Liver (tissue), 9 donors: Measurements from ENCODE around the gene SLX4. TPM values are rescaled to one million over a fixed set of nuclear protein-coding genes. Genes with fewer than 3 reads are reported as not detected.

ENCODE experiments used
- DNase-seq: peaks from one replicate; pipeline ENCODE4 v3.0.0-alpha.2; 2017; ENCODE audit warnings: low spot score
- H3K27ac ChIP-seq, 2 donors: one replicate each; pipeline ENCODE4 v1.7.0; 2013; ENCODE audit warnings: inconsistent platforms in 2 of 2, low read length in 2 of 2, control low read depth in 1 of 2, low read depth in 1 of 2, mild to moderate bottlenecking in 1 of 2
- H3K27me3 ChIP-seq, 4 donors: one replicate each; pipeline versions ENCODE4 v1.6.1 to v1.7.0; 2013; ENCODE audit warnings: low read length in 3 of 4, inconsistent platforms in 1 of 4, mild to moderate bottlenecking in 1 of 4, moderate library complexity in 1 of 4; ENCODE audit not compliant: control insufficient read depth in 4 of 4, insufficient read depth in 4 of 4
- H3K36me3 ChIP-seq, 4 donors: one replicate each; pipeline versions ENCODE4 v1.6.1 to v1.7.0; 2013; ENCODE audit warnings: low read length in 3 of 4, mild to moderate bottlenecking in 3 of 4, low read depth in 1 of 4, moderate library complexity in 1 of 4; ENCODE audit not compliant: control insufficient read depth in 4 of 4, insufficient read depth in 3 of 4
- H3K4me1 ChIP-seq, 4 donors: one replicate each; pipeline versions ENCODE4 v1.6.1 to v1.7.0; 2013; ENCODE audit warnings: low read length in 3 of 4, mild to moderate bottlenecking in 3 of 4, moderate library complexity in 1 of 4; ENCODE audit not compliant: control insufficient read depth in 4 of 4, insufficient read depth in 4 of 4
- H3K4me3 ChIP-seq, 3 donors: one replicate each; pipeline versions ENCODE4 v1.6.1 to v1.7.0; 2013; ENCODE audit warnings: low read length in 3 of 3, control low read depth in 1 of 3, low read depth in 1 of 3, mild to moderate bottlenecking in 1 of 3
- H3K9ac ChIP-seq, 2 donors: one replicate each; pipeline ENCODE4 v1.7.0; 2013; ENCODE audit warnings: low read length in 2 of 2, mild to moderate bottlenecking in 2 of 2, moderate library complexity in 2 of 2, control low read depth in 1 of 2, low read depth in 1 of 2
- H3K9me3 ChIP-seq, 4 donors: one replicate each; pipeline versions ENCODE4 v1.6.1 to v1.7.0; 2013; ENCODE audit warnings: low read length in 3 of 4; ENCODE audit not compliant: control insufficient read depth in 4 of 4
- ATF3 ChIP-seq: IDR thresholded peaks from 2 replicates; pipeline ENCODE4 v1.6.1; 2016; ENCODE audit warnings: antibody characterized with exemption
- CTCF ChIP-seq: fragments of 150-350 bp; IDR thresholded peaks from 2 replicates; pipeline ENCODE4 v1.5.1; 2017; ENCODE audit warnings: improper control_type of control experiment, low read depth, low read length; ENCODE audit not compliant: missing input control
- EGR1 ChIP-seq, 2 donors: IDR thresholded peaks; 2 replicates each; pipeline ENCODE4 v1.6.1; 2016 to 2018; ENCODE audit warnings: antibody characterized with exemption in 2 of 2, low read depth in 2 of 2
- FOXA1 ChIP-seq: IDR thresholded peaks from 2 replicates; pipeline ENCODE4 v1.6.1; 2016; ENCODE audit warnings: antibody characterized with exemption
- FOXA2 ChIP-seq: IDR thresholded peaks from 2 replicates; pipeline ENCODE4 v1.6.1; 2016; ENCODE audit warnings: antibody characterized with exemption
- GABPA ChIP-seq, 2 donors: IDR thresholded peaks in 1 of 2; conservative IDR thresholded peaks in 1 of 2; 2 replicates each; pipeline ENCODE4 v1.6.1; 2016; ENCODE audit warnings: antibody characterized with exemption in 2 of 2, mild to moderate bottlenecking in 1 of 2, moderate library complexity in 1 of 2
- HNF4A ChIP-seq, 2 donors: conservative IDR thresholded peaks; 2 replicates each; pipeline ENCODE4 v1.6.1; 2016; ENCODE audit warnings: antibody characterized with exemption in 2 of 2, mild to moderate bottlenecking in 2 of 2
- HNF4G ChIP-seq: IDR thresholded peaks from 2 replicates; pipeline ENCODE4 v1.6.1; 2016; ENCODE audit warnings: antibody characterized with exemption
- JUND ChIP-seq, 2 donors: IDR thresholded peaks; 2 replicates each; pipeline ENCODE4 v1.6.1; 2016; ENCODE audit warnings: antibody characterized with exemption in 2 of 2
- MAX ChIP-seq: IDR thresholded peaks from 2 replicates; pipeline ENCODE4 v1.6.1; 2016; ENCODE audit warnings: antibody characterized with exemption
- NR2F2 ChIP-seq: IDR thresholded peaks from 2 replicates; pipeline ENCODE4 v1.6.1; 2016; ENCODE audit warnings: antibody characterized with exemption
- RAD21 ChIP-seq, 2 donors: IDR thresholded peaks; 2 replicates each; pipeline ENCODE4 v1.6.1; 2016; ENCODE audit warnings: antibody characterized with exemption in 2 of 2, mild to moderate bottlenecking in 2 of 2
- REST ChIP-seq: IDR thresholded peaks from 2 replicates; pipeline ENCODE4 v1.6.1; 2016; ENCODE audit warnings: antibody characterized with exemption, mild to moderate bottlenecking
- RXRA ChIP-seq, 2 donors: IDR thresholded peaks; 2 replicates each; pipeline ENCODE4 v1.6.1; 2017 to 2018; ENCODE audit warnings: antibody characterized with exemption in 2 of 2, mild to moderate bottlenecking in 1 of 2
- SP1 ChIP-seq: IDR thresholded peaks from 2 replicates; pipeline ENCODE4 v1.6.1; 2018; ENCODE audit warnings: antibody characterized with exemption, mild to moderate bottlenecking
- TAF1 ChIP-seq: conservative IDR thresholded peaks from 2 replicates; pipeline ENCODE4 v1.6.1; 2016; ENCODE audit warnings: antibody characterized with exemption, mild to moderate bottlenecking
- YY1 ChIP-seq: IDR thresholded peaks from 2 replicates; pipeline ENCODE4 v1.6.1; 2016; ENCODE audit warnings: antibody characterized with exemption, mild to moderate bottlenecking
- ZBTB33 ChIP-seq: IDR thresholded peaks from 2 replicates; pipeline ENCODE4 v1.6.1; 2016; ENCODE audit warnings: antibody characterized with exemption
- WGBS: extraction: QIAGEN DNeasy Blood & Tissue Kit; methylation state at CpG from one replicate; pipeline ENCODE4 v1.1.7; 2013; 5-methylcytosine and 5-hydroxymethylcytosine counted together
- polyA plus RNA-seq, 2 donors: library from polyadenylated mRNA; stranded (reverse) in 1 of 2; unstranded in 1 of 2; fragments of 200-250 nt in 1 of 2; fragments of >200 nt in 1 of 2; fragmentation: Nextera tagmentation in 1 of 2; extraction: Ambion mirVana in 1 of 2; gene quantifications; one replicate each; pipeline versions ENCODE4 v1.2.1 to v1.2.3, GENCODE V29; 2013 to 2015
- total RNA-seq, 2 donors: library from RNA; depleted of rRNA; stranded (reverse); fragments of >200 nt; gene quantifications; one replicate each; pipeline ENCODE4 v1.2.3, GENCODE V29; 2014
- donor health status: healthy.
- donor health status: healthy.
- donor health status: healthy.
- donor health status: healthy.
- donor health status: healthy.

SLX4 gene
- total and polyA plus RNA-seq, 4 donors, result 0.32 to 4.9 (median 1.3) TPM

- no peaks in the 10 kb centered on the region for H3K9me3 ChIP-seq
- no peak overlapping the region for H3K9ac ChIP-seq
- H3K27me3 ChIP-seq, result no peaks in the 10 kb centered on the region
- DNase-seq, result no peak
- H3K4me3 ChIP-seq, result no peak overlapping the region
- peaks cover 0 to 9% (median 4%) of the 10 kb centered on the region in 4 donors for H3K4me1 ChIP-seq
- H3K27ac ChIP-seq, result no peak overlapping the region
- H3K36me3 ChIP-seq, result peaks cover 0 to 8% (median under 1%) of the 10 kb centered on the region in 4 donors
- TF ChIP-seq TAF1 (no peak), JUND (IDR thresholded peaks at IDR 0.05) (no peak), REST (no peak), RXRA (IDR thresholded peaks at IDR 0.05) (no peak), NR2F2 (no peak), YY1 (no peak), HNF4A (conservative IDR thresholded peaks at IDR 0.05) (no peak), HNF4G (no peak), SP1 (no peak), FOXA1 (no peak), GABPA (IDR thresholded peaks at IDR 0.05 in 1 of 2, conservative IDR thresholded peaks at IDR 0.05 in 1 of 2) (no peak), RAD21 (IDR thresholded peaks at IDR 0.05) (no peak), ZBTB33 (no peak), EGR1 (IDR thresholded peaks at IDR 0.05; ENCODE audit: low read depth in 2 of 2) (no peak), ATF3 (no peak), CTCF (no peak), MAX (no peak), FOXA2 (no peak)
- WGBS, result 94% methylated on average over 17 of the region's 17 CpGs
These were observed 29.5 kb upstream of the SLX4 start for GRCh38 chr16:3640632-3641501.
